ENCODE results near the gene SBF1. TPM values are rescaled to one million over a fixed set of nuclear protein-coding genes. Genes with fewer than 3 reads are reported as not detected.

SBF1 gene
- total and polyA plus RNA-seq, 2 donors (not counting 1 experiment from before 2014, with no cell fraction given) = 110 to 254 TPM

- Histone ChIP-seq H3K27ac (ENCODE audit: low read length in 2 of 2) (no peak overlapping the region), H3K36me3 (replicated peaks in 1 of 2; ENCODE audit: control extremely low read depth in 1 of 2, control insufficient read depth in 1 of 2, extremely low read depth in 1 of 2, insufficient read depth in 2 of 2, low read length in 1 of 2) (peaks cover 0 to 32% of the 10 kb centered on the region in 2 experiments), H2AFZ (ENCODE audit: insufficient read depth, low read depth, low read length, poor library complexity, severe bottlenecking) (no peak overlapping the region), H3K9ac (ENCODE audit: low read length) (no peak overlapping the region), H4K20me1 (ENCODE audit: control insufficient read depth, insufficient read depth, low read length, poor library complexity, severe bottlenecking) (peaks cover 30% of the 10 kb centered on the region), H3K4me2 (replicated peaks; ENCODE audit: low read depth, low read length, poor library complexity, severe bottlenecking) (no peak overlapping the region), H3K79me2 (ENCODE audit: control insufficient read depth, insufficient read depth, low read length) (peaks cover 43% of the 10 kb centered on the region), H3K4me3 (ENCODE audit: control extremely low read depth in 1 of 5, extremely low read depth in 1 of 5, insufficient read depth in 1 of 5, low read depth in 2 of 5, low read length in 4 of 5) (no peak overlapping the region), H3K9me3 (ENCODE audit: control extremely low read depth in 1 of 3, control insufficient read depth in 2 of 3, insufficient read depth in 1 of 3, low read length in 2 of 3) (no peaks in the 10 kb centered on the region), H3K4me1 (ENCODE audit: control insufficient read depth in 2 of 2, insufficient read depth in 2 of 2, low read length in 2 of 2) (peaks cover 19 to 29% of the 10 kb centered on the region in 2 donors), H3K27me3 (replicated peaks in 1 of 4; ENCODE audit: control extremely low read depth in 1 of 4, control insufficient read depth in 3 of 4, insufficient read depth in 4 of 4, low read length in 3 of 4) (no peaks in the 10 kb centered on the region)
- Mint-ChIP-seq H3K4me1 (peaks cover 27% of the 10 kb centered on the region), H3K27me3 (no peaks in the 10 kb centered on the region), H3K4me3 (no peak overlapping the region), H3K9me3 (ENCODE audit: insufficient read depth) (no peaks in the 10 kb centered on the region), H3K27ac (peak overlapping the region; percentile 32)
- ChIA-PET POLR2A (no interaction called here), CTCF (interaction anchor here (0.9 to 5.8 kb wide), 2 partner anchors 20 to 79 kb away, joined by 5 to 71 read pairs; partner anchors contain the start of gene SCO2)
- ATAC-seq (ENCODE audit: low read depth) = no peak
- peak; percentile 22 for DNase-seq
- intact Hi-C loops (cut with micrococcal nuclease) = loop anchor here (5.0 kb wide), 1 partner anchor 163 kb away; the partner anchor contains the start of gene PPP6R2
- TF ChIP-seq EZH2 (IDR thresholded peaks at IDR 0.05; ENCODE audit: borderline replicate concordance, insufficient read depth, low read depth, low read length, poor library complexity, severe bottlenecking) = no peak
- TF ChIP-seq CTCF (IDR thresholded peaks at IDR 0.05) = no peak
- WGBS (ENCODE audit: insufficient coverage) = 97% methylated on average over 10 of the region's 14 CpGs
Measured at GRCh38 chr22:50505276-50505775, 30.5 kb upstream of the SBF1 start.

- Mint-ChIP-seq H3K27ac (no peak overlapping the region), H3K4me1 (peaks cover 26% of the 10 kb centered on the region), H3K27me3 (no peaks in the 10 kb centered on the region), H3K9me3 (ENCODE audit: insufficient read depth) (no peaks in the 10 kb centered on the region), H3K4me3 (no peak overlapping the region)
- ATAC-seq (ENCODE audit: low read depth) = no peak
- CTCF ChIA-PET = interaction anchor here (0.5 to 0.9 kb wide), 2 partner anchors 78 to 150 kb away, joined by 3 to 5 read pairs; no protein-coding TSS in a partner anchor
- no peak overlapping the region for H3K4me3 ChIP-seq (ENCODE audit: control extremely low read depth in 1 of 5, extremely low read depth in 1 of 5, insufficient read depth in 1 of 5, low read depth in 2 of 5, low read length in 4 of 5)
- no peak overlapping the region for H3K9ac ChIP-seq (ENCODE audit: low read length)
- H3K9me3 ChIP-seq (ENCODE audit: control extremely low read depth in 1 of 3, control insufficient read depth in 2 of 3, insufficient read depth in 1 of 3, low read length in 2 of 3) = no peaks in the 10 kb centered on the region
- no peaks in the 10 kb centered on the region for H3K27me3 ChIP-seq (replicated peaks in 1 of 4; ENCODE audit: control extremely low read depth in 1 of 4, control insufficient read depth in 3 of 4, insufficient read depth in 4 of 4, low read length in 3 of 4)
- peaks cover 19 to 29% of the 10 kb centered on the region in 2 donors for H3K4me1 ChIP-seq (ENCODE audit: control insufficient read depth in 2 of 2, insufficient read depth in 2 of 2, low read length in 2 of 2)
- peaks cover 30% of the 10 kb centered on the region for H4K20me1 ChIP-seq (ENCODE audit: control insufficient read depth, insufficient read depth, low read length, poor library complexity, severe bottlenecking)
- peak; percentile 22 for DNase-seq
- intact Hi-C loops (cut with micrococcal nuclease) = loop anchor here (5.0 kb wide), 1 partner anchor 162 kb away; the partner anchor contains the start of gene PPP6R2
- peaks cover 0 to 32% of the 10 kb centered on the region in 2 experiments for H3K36me3 ChIP-seq (replicated peaks in 1 of 2; ENCODE audit: control extremely low read depth in 1 of 2, control insufficient read depth in 1 of 2, extremely low read depth in 1 of 2, insufficient read depth in 2 of 2, low read length in 1 of 2)
- POLR2A ChIA-PET = no interaction called here
- H3K79me2 ChIP-seq (ENCODE audit: control insufficient read depth, insufficient read depth, low read length) = peaks cover 36% of the 10 kb centered on the region
- H2AFZ ChIP-seq (ENCODE audit: insufficient read depth, low read depth, low read length, poor library complexity, severe bottlenecking) = no peak overlapping the region
- TF ChIP-seq CTCF (IDR thresholded peaks at IDR 0.05) = no peak
- no peak for TF ChIP-seq EZH2 (IDR thresholded peaks at IDR 0.05; ENCODE audit: borderline replicate concordance, insufficient read depth, low read depth, low read length, poor library complexity, severe bottlenecking)
- no peak overlapping the region for H3K4me2 ChIP-seq (replicated peaks; ENCODE audit: low read depth, low read length, poor library complexity, severe bottlenecking)
- 95% methylated on average over 37 of the region's 44 CpGs for WGBS (ENCODE audit: insufficient coverage)
- no peak overlapping the region for H3K27ac ChIP-seq (ENCODE audit: low read length in 2 of 2)
Measured at GRCh38 chr22:50504369-50505211, 29.8 kb upstream of the SBF1 start.

Data from B cell (primary cell).